ENCODE results near the gene ANTXR1.

The ANTXR1 gene

GRCh38 chr2:69013142-69013839 lies at the start of gene ANTXR1:
TSS of gene ANTXR1 (plus strand) at chr2:69013179. CDS start at chr2:69013500, 321 bp downstream.
- DNase-seq, result peak; percentile 21

- no peak for DNase-seq
These were observed 48.7 kb upstream of the ANTXR1 start for GRCh38 chr2:68964282-68964681.

GRCh38 chr2:68968221-68968620 lies 44.8 kb upstream of the ANTXR1 start:
- no peak for DNase-seq

GRCh38 chr2:68969736-68970490 lies 43.1 kb upstream of the ANTXR1 start:
- DNase-seq, result no peak

- DNase-seq, result no peak
These were observed 42.3 kb upstream of the ANTXR1 start for GRCh38 chr2:68970566-68971265.

GRCh38 chr2:68971591-68972231 lies 41.3 kb upstream of the ANTXR1 start:
- no peak for DNase-seq

- DNase-seq, result no peak
These were observed 38.7 kb upstream of the ANTXR1 start, which contains the start of gene GKN1 for GRCh38 chr2:68974251-68974650. TSS of gene GKN1 (plus strand) at chr2:68974636. CDS start at chr2:68974678, 42 bp downstream.

GRCh38 chr2:68974946-68975665 lies 37.9 kb upstream of the ANTXR1 start:
- DNase-seq, result no peak

- no peak for DNase-seq
These were observed 37.1 kb upstream of the ANTXR1 start for GRCh38 chr2:68975844-68976243.

GRCh38 chr2:68977453-68977852 lies 35.5 kb upstream of the ANTXR1 start:
- DNase-seq, result no peak

- DNase-seq, result no peak
These were observed 34.9 kb upstream of the ANTXR1 start for GRCh38 chr2:68978098-68978497.

GRCh38 chr2:68980956-68981355 lies 32.0 kb upstream of the ANTXR1 start:
- DNase-seq, result no peak

- no peak for DNase-seq
These were observed 25.9 kb upstream of the ANTXR1 start for GRCh38 chr2:68987021-68987503.

GRCh38 chr2:68989035-68989434 lies 23.9 kb upstream of the ANTXR1 start:
- no peak for DNase-seq

- no peak for DNase-seq
These were observed 20.6 kb upstream of the ANTXR1 start for GRCh38 chr2:68992341-68992740.

- DNase-seq, result no peak
These were observed 20.0 kb upstream of the ANTXR1 start for GRCh38 chr2:68992933-68993332.

GRCh38 chr2:68993660-68994059 lies 19.3 kb upstream of the ANTXR1 start:
- DNase-seq, result no peak

GRCh38 chr2:68994864-68995263 lies 18.1 kb upstream of the ANTXR1 start:
- DNase-seq, result no peak

- no peak for DNase-seq
These were observed 17.1 kb upstream of the ANTXR1 start for GRCh38 chr2:68995916-68996315.

GRCh38 chr2:68997401-68997800 lies 15.6 kb upstream of the ANTXR1 start:
- DNase-seq, result no peak

GRCh38 chr2:69001879-69002278 lies 11.1 kb upstream of the ANTXR1 start:
- no peak for DNase-seq

- DNase-seq, result no peak
These were observed 9.2 kb upstream of the ANTXR1 start for GRCh38 chr2:69003731-69004130.
